Ishikawa (cell line): ENCODE results near the gene RAB3C.

Experiments
- EP300 ChIP-seq: IDR thresholded peaks from 2 replicates; pipeline ENCODE4 v1.6.1; 2012; ENCODE audit warnings: borderline replicate concordance
- REST ChIP-seq: IDR thresholded peaks from 2 replicates; pipeline ENCODE4 v1.6.1; 2012; ENCODE audit warnings: low read depth, mild to moderate bottlenecking

- TF ChIP-seq EP300 = no peak
- TF ChIP-seq REST = no peak
These were observed 193.7 kb downstream of the RAB3C start for GRCh38 chr5:58776559-58776958.
